ENCODE results near the gene BBS12.

GRCh38 chr4:122744229-122744628 is 11.7 kb downstream of the BBS12 start:
- TF ChIP-seq, protein P1, sequence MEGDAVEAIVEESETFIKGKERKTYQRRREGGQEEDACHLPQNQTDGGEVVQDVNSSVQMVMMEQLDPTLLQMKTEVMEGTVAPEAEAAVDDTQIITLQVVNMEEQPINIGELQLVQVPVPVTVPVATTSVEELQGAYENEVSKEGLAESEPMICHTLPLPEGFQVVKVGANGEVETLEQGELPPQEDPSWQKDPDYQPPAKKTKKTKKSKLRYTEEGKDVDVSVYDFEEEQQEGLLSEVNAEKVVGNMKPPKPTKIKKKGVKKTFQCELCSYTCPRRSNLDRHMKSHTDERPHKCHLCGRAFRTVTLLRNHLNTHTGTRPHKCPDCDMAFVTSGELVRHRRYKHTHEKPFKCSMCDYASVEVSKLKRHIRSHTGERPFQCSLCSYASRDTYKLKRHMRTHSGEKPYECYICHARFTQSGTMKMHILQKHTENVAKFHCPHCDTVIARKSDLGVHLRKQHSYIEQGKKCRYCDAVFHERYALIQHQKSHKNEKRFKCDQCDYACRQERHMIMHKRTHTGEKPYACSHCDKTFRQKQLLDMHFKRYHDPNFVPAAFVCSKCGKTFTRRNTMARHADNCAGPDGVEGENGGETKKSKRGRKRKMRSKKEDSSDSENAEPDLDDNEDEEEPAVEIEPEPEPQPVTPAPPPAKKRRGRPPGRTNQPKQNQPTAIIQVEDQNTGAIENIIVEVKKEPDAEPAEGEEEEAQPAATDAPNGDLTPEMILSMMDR (IDR thresholded peaks at IDR 0.05) = no peak
- TF ChIP-seq MXI1 (IDR thresholded peaks at IDR 0.05; ENCODE audit: low read depth, low read length) = no peak
